Measurements from ENCODE around the gene PARP15.
A peak's percentile ranks its signal among the peaks of the same experiment; 100 is the strongest.

The PARP15 gene

DNA sequence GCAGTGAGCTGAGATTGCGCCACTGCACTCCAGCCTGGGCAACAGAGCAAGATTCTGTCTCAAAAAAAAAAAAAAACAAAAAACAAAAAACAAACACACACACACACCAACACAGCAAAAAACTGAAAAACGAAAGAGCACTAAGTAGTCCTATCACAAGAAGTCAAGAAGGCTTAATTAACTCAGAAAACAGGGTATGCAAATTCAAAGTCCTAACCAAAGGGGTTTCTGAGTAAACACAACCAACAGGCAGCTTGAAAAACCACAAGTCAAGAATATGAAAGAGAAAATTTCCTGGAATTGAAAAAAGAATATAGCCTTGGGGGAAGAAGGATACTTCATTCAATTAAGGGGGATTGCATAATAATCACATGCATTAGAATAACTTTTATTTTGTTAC, 65.5 kb downstream of the PARP15 start:
- TF ChIP-seq EGR1 (IDR thresholded peaks at IDR 0.05) (no peak), CEBPB (IDR thresholded peaks at IDR 0.05) (no peak), ZBTB7A (IDR thresholded peaks at IDR 0.05; ENCODE audit: low read depth) (no peak), RAD21 (IDR thresholded peaks at IDR 0.05; ENCODE audit: low read depth) (no peak), EP300 (IDR thresholded peaks at IDR 0.05; ENCODE audit: borderline replicate concordance) (no peak), CREB1 (IDR thresholded peaks at IDR 0.05; ENCODE audit: low read depth) (no peak), NFIC (IDR thresholded peaks at IDR 0.05) (no peak), TEAD4 (IDR thresholded peaks at IDR 0.05) (no peak), FOXM1 (IDR thresholded peaks at IDR 0.05; ENCODE audit: borderline replicate concordance, low read depth) (no peak), TCF12 (IDR thresholded peaks at IDR 0.05; ENCODE audit: low read depth) (no peak), YY1 (IDR thresholded peaks at IDR 0.05; ENCODE audit: low read depth) (no peak), TAF1 (IDR thresholded peaks at IDR 0.05; ENCODE audit: low read depth) (no peak)
- TF ChIP-seq, protein P1, sequence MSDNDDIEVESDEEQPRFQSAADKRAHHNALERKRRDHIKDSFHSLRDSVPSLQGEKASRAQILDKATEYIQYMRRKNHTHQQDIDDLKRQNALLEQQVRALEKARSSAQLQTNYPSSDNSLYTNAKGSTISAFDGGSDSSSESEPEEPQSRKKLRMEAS (IDR thresholded peaks at IDR 0.05) = no peak
- TF ChIP-seq, protein P2, sequence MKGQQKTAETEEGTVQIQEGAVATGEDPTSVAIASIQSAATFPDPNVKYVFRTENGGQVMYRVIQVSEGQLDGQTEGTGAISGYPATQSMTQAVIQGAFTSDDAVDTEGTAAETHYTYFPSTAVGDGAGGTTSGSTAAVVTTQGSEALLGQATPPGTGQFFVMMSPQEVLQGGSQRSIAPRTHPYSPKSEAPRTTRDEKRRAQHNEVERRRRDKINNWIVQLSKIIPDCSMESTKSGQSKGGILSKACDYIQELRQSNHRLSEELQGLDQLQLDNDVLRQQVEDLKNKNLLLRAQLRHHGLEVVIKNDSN (IDR thresholded peaks at IDR 0.05) = no peak
- TF ChIP-seq, protein P3, sequence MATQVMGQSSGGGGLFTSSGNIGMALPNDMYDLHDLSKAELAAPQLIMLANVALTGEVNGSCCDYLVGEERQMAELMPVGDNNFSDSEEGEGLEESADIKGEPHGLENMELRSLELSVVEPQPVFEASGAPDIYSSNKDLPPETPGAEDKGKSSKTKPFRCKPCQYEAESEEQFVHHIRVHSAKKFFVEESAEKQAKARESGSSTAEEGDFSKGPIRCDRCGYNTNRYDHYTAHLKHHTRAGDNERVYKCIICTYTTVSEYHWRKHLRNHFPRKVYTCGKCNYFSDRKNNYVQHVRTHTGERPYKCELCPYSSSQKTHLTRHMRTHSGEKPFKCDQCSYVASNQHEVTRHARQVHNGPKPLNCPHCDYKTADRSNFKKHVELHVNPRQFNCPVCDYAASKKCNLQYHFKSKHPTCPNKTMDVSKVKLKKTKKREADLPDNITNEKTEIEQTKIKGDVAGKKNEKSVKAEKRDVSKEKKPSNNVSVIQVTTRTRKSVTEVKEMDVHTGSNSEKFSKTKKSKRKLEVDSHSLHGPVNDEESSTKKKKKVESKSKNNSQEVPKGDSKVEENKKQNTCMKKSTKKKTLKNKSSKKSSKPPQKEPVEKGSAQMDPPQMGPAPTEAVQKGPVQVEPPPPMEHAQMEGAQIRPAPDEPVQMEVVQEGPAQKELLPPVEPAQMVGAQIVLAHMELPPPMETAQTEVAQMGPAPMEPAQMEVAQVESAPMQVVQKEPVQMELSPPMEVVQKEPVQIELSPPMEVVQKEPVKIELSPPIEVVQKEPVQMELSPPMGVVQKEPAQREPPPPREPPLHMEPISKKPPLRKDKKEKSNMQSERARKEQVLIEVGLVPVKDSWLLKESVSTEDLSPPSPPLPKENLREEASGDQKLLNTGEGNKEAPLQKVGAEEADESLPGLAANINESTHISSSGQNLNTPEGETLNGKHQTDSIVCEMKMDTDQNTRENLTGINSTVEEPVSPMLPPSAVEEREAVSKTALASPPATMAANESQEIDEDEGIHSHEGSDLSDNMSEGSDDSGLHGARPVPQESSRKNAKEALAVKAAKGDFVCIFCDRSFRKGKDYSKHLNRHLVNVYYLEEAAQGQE (IDR thresholded peaks at IDR 0.05; ENCODE audit: low read depth) = no peak

DNA sequence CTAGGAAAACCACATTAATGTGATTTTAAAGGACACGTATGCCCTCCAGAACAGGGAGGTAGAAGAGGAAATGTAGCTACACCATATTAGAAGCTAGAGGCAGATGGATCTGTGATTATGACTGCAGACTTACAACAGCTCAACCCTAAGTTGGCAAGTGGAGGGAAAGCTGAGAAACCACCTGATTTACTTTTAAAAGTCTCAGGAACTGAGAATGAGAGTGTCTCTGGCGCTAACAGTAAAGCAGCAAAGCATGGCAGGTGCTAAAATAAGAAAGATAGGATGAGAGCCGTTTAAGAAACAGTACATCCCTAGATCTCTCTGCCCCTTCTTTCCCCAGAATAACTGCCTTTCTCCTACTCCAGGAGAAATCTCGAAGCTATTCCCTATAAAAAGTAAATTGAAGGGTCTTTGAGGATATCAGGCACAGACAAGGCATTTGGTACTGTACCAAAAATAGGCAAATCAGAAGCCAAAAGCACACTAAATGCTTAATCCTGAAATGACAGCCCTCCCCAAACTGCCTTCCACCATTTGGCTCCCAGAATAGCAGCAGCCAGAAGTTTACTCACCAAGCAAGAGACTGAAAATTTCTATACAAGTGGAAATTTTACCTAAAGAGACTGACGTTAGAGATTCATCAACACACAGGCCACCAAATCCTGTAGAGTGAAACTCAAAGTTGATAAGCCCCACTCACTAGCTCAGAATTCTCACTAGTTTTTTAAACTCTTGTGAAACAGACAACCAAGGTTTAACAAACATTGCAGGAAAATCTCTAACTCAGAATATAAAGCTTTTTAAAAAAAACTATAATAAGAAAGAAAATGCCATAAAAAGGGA, 68.9 kb downstream of the PARP15 start:
- no peak for TF ChIP-seq CEBPB (IDR thresholded peaks at IDR 0.05)
- TF ChIP-seq EGR1 (IDR thresholded peaks at IDR 0.05) = no peak
- TF ChIP-seq TCF12 (IDR thresholded peaks at IDR 0.05; ENCODE audit: low read depth) = no peak
- TF ChIP-seq, protein P1 (IDR thresholded peaks at IDR 0.05) = no peak
- TF ChIP-seq TEAD4 (IDR thresholded peaks at IDR 0.05) = no peak
- TF ChIP-seq EP300 (IDR thresholded peaks at IDR 0.05; ENCODE audit: borderline replicate concordance) = no peak
- no peak for TF ChIP-seq FOXM1 (IDR thresholded peaks at IDR 0.05; ENCODE audit: borderline replicate concordance, low read depth)
- TF ChIP-seq YY1 (IDR thresholded peaks at IDR 0.05; ENCODE audit: low read depth) = no peak
- TF ChIP-seq ZBTB7A (IDR thresholded peaks at IDR 0.05; ENCODE audit: low read depth) = no peak
- TF ChIP-seq, protein P2 (IDR thresholded peaks at IDR 0.05) = no peak
- TF ChIP-seq CREB1 (IDR thresholded peaks at IDR 0.05; ENCODE audit: low read depth) = no peak
- TF ChIP-seq NFIC (IDR thresholded peaks at IDR 0.05) = no peak
- no peak for TF ChIP-seq RAD21 (IDR thresholded peaks at IDR 0.05; ENCODE audit: low read depth)
- TF ChIP-seq, protein P3 (IDR thresholded peaks at IDR 0.05; ENCODE audit: low read depth) = no peak

DNA sequence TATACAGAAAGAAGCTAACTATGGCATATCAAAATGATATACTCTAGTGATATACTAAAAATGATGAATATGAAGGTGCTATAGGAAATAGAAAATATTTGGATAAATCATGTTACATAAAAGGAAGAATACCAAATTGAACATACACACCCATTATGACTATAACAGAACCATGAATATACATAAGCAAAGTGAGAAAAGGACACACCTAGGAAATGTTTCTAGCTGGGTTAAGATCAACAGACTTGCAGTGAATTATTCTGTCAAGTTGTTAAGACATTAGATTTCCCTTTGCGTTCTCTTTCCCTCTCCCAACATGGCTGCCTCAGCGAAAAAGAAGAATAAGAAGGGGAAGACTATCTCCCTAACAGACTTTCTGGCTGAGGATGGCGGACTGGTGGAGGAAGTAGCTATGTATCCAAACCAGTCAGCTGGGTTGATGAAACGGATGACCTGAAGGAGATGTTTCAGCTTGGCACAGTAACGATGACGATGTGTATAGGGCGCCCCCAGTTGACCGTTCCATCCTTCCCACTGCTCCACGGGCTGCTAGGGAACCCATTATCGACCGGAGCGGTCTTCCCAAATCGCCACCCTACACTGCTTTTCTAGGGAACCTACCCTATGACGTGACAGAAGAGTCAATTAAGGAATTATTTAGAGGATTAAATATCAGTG, 83.0 kb downstream of the PARP15 start:
- no peak for TF ChIP-seq FOXM1 (IDR thresholded peaks at IDR 0.05; ENCODE audit: borderline replicate concordance, low read depth)
- TF ChIP-seq CEBPB (IDR thresholded peaks at IDR 0.05) = no peak
- TF ChIP-seq, protein P1 (IDR thresholded peaks at IDR 0.05) = no peak
- TF ChIP-seq NFIC (IDR thresholded peaks at IDR 0.05) = no peak
- TF ChIP-seq RAD21 (IDR thresholded peaks at IDR 0.05; ENCODE audit: low read depth) = peak; percentile 5; the same call in 1 of the 2 replicates
- TF ChIP-seq YY1 (IDR thresholded peaks at IDR 0.05; ENCODE audit: low read depth) = no peak

DNA sequence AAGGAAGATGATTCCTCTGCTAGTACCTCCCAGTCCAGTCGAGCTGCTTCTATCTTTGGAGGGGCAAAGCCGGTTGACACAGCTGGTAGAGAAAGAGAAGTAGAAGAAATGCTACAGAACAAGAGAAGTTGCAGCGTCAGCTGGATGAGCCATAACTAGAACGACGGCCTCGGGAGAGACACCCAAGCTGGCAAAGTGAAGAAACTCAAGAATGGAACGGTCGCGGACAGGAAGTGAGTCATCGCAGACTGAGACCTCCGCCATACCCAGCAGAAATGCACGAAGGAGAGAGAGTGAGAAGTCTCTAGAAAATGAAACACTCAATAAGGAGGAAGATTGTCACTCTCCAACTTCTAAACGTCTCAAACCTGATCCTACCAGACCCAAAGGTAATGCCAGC, 84.2 kb downstream of the PARP15 start:
- no peak for TF ChIP-seq EP300 (IDR thresholded peaks at IDR 0.05; ENCODE audit: borderline replicate concordance)
- TF ChIP-seq, protein P2 (IDR thresholded peaks at IDR 0.05) = no peak
- no peak for TF ChIP-seq TAF1 (IDR thresholded peaks at IDR 0.05; ENCODE audit: low read depth)

DNA sequence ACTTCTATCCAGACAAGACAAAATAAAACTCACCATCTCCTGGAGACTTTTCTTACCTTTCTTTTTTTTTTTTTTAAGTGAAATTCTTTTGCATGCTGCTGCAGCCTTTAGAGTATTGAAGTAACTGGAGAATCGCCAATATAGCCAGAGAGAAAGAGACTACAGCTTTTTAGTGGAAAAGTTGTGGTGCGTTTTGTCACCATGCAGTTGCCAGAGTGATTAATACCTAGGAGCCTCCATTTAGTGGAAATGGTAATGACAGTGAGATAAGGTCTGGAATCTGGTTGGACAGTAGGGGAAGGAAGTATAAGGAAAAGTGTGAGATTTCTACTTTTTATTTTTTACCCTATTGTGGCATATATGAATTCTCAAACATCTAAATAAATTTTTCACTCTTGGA, 85.1 kb downstream of the PARP15 start:
- no peak for TF ChIP-seq TEAD4 (IDR thresholded peaks at IDR 0.05)
- TF ChIP-seq RAD21 (IDR thresholded peaks at IDR 0.05; ENCODE audit: low read depth) = no peak
- TF ChIP-seq TAF1 (IDR thresholded peaks at IDR 0.05; ENCODE audit: low read depth) = no peak
- TF ChIP-seq ZBTB7A (IDR thresholded peaks at IDR 0.05; ENCODE audit: low read depth) = no peak
- TF ChIP-seq NFIC (IDR thresholded peaks at IDR 0.05) = no peak
- TF ChIP-seq YY1 (IDR thresholded peaks at IDR 0.05; ENCODE audit: low read depth) = no peak
- TF ChIP-seq, protein P2 (IDR thresholded peaks at IDR 0.05) = no peak
- no peak for TF ChIP-seq TCF12 (IDR thresholded peaks at IDR 0.05; ENCODE audit: low read depth)

Data from Ishikawa (cell line).